Activated T-helper 1 cell treated with anti-CD3 and anti-CD28 coated beads, Interleukin-2, amount 50 U/mL, for 16 hours (primary cell): ENCODE results near the gene COPRS.
"Not testable (repeated sequence)": the region's sequence is repeated elsewhere in the genome, so short reads cannot be mapped to it uniquely, and the experiment has no call there.

Experiments used
- DNase-seq, 2 donors: peaks; one replicate each; pipeline ENCODE4 v3.0.0-alpha.2; 2020; ENCODE audit warnings: low read depth in 1 of 2, low spot score in 1 of 2

Gene COPRS

GRCh38 chr17:31845291-31845690 lies 13.8 kb downstream of the COPRS start:
- DNase-seq = no peak

DNA sequence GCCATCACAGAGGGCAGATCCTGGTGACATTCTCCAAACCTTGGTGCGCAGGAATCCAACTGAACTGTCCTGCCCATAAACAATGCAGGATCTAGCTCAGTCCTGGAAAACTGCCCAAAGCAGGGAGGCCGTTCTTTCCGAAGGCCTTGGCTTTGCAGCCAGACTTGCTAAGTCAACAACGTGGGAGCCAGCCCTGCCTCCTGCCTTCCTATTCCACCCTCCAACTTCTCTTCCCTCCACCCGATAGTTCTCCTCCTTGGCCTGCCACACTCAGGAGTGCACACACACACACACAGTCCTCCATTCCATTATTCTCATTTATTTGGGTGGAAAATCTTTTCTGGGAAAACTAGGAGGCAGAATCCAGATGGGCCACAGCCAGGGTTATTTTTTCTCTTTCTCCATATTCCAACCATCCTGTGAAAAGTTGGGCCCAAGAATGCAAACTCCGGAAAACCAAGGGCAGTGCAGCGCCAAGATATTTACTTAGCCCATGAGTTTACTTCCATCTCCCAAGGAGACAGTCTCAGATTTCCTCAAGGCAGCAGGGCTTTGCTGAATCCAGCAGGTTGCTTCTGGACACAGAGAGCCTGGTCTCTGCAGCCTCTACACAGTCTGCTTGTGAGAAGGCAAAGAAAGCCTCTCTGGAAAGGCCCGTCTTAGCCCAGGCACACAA lies 15.8 kb downstream of the COPRS start:
- no peak for DNase-seq

DNA sequence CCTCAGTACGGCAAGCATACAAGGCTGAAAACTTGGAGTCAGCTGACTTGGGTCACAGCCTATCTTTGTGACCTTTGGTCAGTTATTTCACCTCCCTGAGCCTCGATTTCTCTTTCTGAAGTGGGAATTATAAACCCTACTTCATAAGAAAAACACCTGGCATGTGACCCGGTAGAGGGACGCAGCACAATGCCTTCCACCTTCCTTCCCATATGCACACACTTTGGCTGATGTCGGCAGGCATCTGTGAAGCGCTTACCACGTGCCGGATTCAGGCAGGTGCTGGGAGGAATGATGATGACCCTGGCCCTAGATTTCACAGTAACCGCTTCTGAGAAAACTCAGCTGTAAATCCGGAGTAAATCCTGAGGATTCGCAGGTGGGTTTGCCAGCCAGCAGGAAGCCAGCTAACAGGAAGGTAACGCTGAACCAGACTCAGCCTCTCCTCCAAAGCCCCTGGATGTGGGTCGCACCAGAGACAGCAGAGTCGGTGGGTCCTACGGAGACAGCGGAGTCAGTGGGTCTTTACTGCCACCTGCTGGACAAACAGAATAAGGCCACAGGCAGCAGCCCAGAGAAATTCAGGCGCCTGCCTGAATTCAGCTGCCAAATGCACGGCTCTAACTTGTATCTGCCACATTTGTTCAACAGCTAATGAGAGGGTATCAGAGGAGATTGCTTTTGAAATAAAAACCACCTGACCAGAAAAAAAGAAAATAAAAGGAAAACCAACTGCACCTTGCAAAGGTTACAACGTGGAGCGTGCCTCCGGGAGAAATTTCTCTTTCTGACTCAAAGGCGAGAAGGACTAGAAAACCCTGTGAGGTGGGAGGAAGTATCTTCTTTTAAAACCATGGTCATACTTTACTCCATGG lies 16.6 kb downstream of the COPRS start:
- peak; percentile 15 to 39 for DNase-seq

GRCh38 chr17:31841850-31842194 lies 17.2 kb downstream of the COPRS start:
- no peak for DNase-seq

- no peak for DNase-seq
These were observed 20.3 kb downstream of the COPRS start for GRCh38 chr17:31838636-31839225.

- DNase-seq = no peak
These were observed 23.1 kb downstream of the COPRS start for GRCh38 chr17:31835984-31836383.

DNA sequence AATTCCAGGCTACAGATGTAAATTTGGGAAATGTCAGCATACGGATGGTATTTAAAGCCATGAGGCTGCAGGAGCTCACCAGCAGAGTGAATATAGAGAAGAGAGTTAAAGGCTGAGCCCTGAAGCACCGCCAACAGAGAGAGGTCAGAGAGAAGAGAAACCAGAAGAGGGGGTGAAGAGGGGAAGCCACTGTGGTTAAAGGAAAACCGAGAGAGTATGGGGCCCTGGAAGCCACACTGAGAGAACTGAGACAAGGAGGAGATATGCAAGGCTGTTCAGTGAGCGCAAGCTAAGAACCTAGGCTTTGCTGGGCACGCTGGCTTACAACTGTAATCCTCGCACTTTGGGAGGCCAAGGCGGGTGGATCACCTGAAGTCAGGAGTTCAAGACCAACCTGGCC lies 24.6 kb downstream of the COPRS start:
- no peak for DNase-seq

GRCh38 chr17:31832746-31833145 lies 26.3 kb downstream of the COPRS start:
- no peak for DNase-seq

GRCh38 chr17:31830971-31831858 lies 27.8 kb downstream of the COPRS start:
- DNase-seq = no peak

- no peak for DNase-seq
These were observed 29.4 kb downstream of the COPRS start for GRCh38 chr17:31829649-31830048.

- DNase-seq = not testable (repeated sequence)
These were observed 30.1 kb downstream of the COPRS start for GRCh38 chr17:31828955-31829354.

- no peak for DNase-seq
These were observed 32.9 kb downstream of the COPRS start for GRCh38 chr17:31825961-31826691.

DNA sequence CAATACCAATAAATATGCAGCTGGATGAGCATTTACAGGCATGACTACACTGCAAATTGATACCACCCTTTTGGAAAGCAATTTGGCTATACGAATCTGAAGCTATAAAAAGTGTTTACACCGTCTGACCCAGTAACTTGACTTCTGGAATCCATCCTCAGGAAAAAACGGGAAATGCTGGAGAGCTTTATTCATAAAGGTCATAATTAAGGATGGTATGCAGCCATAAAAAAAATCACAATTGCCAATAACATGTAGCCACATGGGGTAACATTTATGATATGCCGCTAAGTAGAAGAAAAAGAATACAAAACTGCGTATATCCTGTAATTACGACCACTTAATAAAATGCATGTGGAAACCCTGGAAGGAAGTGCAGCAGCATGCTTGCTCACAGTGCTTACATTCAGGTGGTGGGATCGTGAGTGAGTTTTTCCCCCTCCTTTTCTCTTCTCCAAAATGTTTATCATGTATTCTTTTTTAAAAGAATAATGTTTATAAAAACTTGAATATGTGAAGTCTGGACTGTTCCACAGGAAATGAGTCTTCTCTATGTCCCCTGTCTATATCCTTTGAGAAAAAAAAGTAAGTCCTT lies 34.2 kb downstream of the COPRS start:
- DNase-seq = no peak

DNA sequence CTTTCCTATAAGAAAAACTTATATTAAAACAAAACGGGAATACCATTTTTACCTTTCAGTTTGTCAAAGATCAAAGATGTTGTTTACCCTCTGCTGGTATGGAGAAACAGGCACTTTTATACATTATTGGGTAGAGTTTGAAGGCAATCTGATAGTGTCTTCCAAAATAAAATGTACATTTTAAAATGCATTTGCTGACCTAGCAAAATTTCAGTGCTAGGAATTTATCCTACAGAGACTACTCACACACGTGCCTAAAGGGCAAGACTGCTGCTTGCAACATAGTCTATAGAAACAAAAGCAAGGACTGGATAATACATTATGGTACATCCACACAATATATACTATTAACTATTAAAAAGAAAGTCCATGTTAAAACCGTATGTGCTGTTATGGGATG lies 36.0 kb downstream of the COPRS start:
- DNase-seq = no peak

GRCh38 chr17:31820691-31821435 lies 38.2 kb downstream of the COPRS start:
- DNase-seq = no peak

GRCh38 chr17:31819578-31819977 lies 39.5 kb downstream of the COPRS start:
- DNase-seq = no peak

DNA sequence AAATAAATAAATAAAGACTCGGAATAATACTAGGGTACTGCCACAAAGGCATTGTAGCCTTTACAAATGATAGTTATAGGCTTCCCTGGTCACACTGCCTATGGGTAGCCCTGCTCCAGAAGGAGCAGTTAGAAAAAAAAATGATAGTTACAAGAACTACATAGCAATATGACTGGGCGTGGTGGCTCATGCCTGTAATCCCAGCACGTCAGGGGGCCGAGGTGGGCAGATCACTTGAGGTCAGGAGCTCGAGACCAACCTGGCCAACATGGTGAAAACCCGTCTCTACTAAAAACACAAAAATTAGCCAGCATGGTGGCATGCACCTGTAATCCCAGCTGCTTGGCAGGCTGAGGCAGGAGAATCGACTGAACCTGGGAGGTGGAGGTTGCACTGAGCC lies 40.2 kb downstream of the COPRS start:
- DNase-seq = not testable (repeated sequence)

DNA sequence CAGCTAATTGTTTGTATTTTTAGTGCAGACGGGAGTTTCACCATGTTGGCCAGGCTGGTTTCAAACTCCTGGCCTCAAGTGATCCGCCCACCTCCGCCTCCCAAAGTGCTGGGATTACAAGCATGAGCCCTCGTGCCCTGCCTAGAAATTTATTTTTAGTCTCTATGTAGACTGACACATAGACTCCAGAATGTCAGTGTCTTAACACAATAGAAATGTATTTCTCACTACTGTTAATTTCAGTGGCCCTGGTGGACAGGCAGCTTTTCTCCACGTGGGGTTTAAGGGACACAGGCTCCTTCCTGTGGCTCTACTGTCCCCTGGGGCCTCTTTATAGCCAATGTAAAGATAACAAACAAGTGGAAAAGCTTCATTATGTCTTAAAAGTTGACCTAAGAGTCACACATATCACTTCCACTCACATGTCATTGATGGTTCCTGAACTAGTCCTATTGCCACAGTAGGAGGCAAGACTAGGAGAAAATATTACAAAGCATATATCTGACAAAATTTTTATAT lies 43.8 kb downstream of the COPRS start:
- no peak for DNase-seq

DNA sequence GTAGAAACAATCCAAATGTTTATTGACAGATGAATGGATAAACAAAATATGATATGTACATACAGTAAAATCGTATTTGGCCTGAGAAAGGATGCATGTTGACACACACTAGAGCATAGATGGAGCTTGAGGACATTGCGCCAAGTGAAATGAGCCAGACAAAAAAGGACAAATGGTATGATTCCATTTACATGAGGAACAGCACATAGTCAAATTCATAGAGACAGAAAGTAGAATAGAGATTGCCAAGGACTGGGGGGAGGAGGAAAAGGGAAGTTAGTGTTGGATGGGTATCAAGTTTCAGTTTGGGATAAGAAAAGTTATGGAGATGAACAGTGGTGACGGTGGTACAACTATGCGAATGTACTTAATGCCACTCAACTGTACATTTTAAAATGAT lies 47.9 kb downstream of the COPRS start:
- no peak for DNase-seq
